Subcutaneous adipose tissue (tissue), 4 donors: ENCODE results near the gene KRTAP5-3. TPM values are rescaled to one million over a fixed set of nuclear protein-coding genes. Genes with fewer than 3 reads are reported as not detected.

ENCODE experiments used
- total RNA-seq, 4 donors: library from RNA; depleted of rRNA; stranded (reverse); fragments of >200 nt; gene quantifications; one replicate each; pipeline ENCODE4 v1.1.0, GENCODE V29; 2016
- TF ChIP-seq, protein P1 (sequence below): fragments of 450-650 bp; IDR thresholded peaks from one replicate; pipeline ENCODE4 v1.5.1; 2016; ENCODE audit warnings: low read depth, mild to moderate bottlenecking, control low read depth, antibody characterized with exemption, moderate library complexity

KRTAP5-3 gene
- total RNA-seq, 4 donors from 2014 or later: not detected

DNA sequence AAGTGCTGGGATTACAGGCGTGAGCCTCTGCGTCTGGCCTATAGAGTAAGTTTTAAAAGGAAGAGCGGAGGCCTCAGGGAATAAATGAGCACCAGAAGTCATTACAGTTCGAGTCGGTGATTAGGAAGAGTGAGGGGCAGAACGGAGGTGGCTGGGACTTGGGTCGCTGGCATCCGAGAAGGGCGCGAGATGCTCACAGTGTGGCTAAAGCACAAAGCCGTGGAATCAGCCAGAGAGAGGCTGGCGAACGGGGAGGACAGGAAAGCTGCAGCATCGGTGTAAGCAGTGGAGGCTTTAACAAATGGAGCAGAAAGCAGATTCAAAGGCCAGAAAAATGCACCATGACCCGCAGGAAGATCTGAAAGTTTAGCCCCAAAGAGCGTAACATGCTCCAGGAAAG lies 16.4 kb upstream of the KRTAP5-3 start:
- TF ChIP-seq, protein P1, sequence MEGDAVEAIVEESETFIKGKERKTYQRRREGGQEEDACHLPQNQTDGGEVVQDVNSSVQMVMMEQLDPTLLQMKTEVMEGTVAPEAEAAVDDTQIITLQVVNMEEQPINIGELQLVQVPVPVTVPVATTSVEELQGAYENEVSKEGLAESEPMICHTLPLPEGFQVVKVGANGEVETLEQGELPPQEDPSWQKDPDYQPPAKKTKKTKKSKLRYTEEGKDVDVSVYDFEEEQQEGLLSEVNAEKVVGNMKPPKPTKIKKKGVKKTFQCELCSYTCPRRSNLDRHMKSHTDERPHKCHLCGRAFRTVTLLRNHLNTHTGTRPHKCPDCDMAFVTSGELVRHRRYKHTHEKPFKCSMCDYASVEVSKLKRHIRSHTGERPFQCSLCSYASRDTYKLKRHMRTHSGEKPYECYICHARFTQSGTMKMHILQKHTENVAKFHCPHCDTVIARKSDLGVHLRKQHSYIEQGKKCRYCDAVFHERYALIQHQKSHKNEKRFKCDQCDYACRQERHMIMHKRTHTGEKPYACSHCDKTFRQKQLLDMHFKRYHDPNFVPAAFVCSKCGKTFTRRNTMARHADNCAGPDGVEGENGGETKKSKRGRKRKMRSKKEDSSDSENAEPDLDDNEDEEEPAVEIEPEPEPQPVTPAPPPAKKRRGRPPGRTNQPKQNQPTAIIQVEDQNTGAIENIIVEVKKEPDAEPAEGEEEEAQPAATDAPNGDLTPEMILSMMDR: no peak

DNA sequence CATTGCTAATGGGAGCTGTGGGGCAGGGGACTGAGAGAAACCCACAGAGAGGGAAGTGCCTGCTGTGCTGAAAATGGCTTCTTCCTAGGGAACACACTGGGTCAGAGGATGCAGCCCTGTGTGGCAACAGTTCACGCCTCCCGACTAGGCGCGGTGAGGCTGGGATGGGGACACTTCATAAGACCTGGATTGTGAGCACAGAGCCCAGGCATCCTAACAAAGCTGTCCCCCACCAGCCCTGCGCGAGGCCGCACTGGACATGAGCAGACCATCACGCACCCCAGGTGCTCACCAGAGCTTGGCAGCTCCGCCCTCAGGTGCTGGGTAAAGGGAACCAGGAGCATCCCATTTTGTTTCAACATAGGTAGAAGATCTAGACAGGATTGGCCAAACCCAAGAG lies 15.5 kb upstream of the KRTAP5-3 start:
- TF ChIP-seq, protein P1: no peak

DNA sequence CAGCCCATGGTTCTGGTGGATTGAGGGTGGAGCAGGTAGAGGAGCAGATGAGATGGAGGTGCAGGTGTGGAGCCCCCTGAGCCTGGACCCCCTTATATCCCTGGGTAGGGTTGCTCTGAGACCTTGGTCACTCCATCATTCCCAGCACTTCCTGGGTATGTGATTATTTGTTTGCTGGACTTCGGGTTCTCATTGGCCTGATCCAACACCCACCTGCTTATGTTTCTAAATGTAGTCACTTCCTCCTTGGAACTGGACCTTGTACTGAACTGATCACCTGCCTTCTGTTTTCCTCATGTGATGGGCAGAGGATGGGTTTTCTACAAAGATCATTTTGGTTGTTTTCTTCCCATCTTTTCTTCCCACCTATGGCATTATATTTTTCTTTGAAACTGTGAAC lies 13.8 kb upstream of the KRTAP5-3 start, which contains the start of gene KRTAP5-4:
Gene KRTAP5-4, minus strand, starts transcription at position 53 of the 400 bp plus-strand sequence. Its CDS starts 45 bp downstream, at position 8.
- TF ChIP-seq, protein P1: no peak

DNA sequence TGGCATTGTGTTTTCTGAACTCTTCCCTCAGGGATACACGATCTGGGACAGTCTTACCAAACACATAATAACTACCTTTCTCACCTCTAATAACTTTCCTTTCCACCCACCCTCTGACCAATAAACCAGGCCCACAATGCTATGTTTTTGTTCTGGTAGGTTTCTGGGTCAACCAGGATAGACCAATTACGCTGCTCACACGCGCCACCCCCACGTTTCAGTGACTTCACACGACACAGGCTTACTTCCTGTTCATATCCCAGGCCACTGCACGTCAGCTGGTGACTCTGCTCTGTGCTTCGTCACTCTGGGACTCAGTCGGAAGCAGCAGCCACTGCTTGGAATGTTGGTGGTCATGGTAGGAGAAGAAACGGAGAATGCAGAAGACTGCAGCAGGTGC lies 11.2 kb upstream of the KRTAP5-3 start:
- TF ChIP-seq, protein P1: no peak

DNA sequence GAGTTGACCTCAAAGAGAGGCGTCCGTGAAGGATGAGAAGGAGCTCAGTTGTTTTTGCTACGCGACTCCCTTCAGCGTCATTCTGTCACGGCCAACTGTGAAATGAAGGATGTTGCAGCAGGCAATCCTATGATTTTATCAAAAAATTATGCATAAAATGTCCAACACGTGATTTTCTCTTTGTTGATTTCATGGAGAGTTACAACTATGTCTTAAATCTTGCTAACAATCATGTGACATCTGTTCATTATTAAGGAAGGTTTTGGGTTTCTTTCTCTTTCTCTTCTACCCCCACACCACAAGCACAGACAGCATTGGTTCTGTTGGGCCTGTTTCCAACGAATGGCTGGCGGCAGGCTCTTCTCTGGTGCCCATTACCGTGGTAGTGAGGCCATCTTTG lies 10.0 kb upstream of the KRTAP5-3 start:
- TF ChIP-seq, protein P1: no peak

DNA sequence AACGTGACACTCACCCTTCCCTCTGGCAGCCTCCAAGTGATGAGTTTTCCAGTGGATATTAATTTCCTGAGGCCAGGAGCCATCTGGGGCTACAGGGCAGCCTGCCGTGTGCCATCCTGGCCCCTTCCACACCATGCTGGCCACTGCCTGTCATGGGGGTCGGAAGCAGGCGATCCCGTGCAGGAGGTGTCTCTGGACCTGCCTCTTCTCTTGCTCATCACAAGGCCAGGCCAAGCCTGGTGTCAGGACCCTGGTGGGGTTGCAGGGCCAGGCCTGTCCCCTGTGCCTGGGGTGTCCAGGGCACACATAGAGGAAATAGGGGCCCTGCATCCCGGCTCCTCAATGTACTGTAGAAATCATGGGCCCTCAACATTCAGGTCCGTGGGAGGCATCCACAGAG lies 3.6 kb downstream of the KRTAP5-3 start:
- TF ChIP-seq, protein P1: no peak

DNA sequence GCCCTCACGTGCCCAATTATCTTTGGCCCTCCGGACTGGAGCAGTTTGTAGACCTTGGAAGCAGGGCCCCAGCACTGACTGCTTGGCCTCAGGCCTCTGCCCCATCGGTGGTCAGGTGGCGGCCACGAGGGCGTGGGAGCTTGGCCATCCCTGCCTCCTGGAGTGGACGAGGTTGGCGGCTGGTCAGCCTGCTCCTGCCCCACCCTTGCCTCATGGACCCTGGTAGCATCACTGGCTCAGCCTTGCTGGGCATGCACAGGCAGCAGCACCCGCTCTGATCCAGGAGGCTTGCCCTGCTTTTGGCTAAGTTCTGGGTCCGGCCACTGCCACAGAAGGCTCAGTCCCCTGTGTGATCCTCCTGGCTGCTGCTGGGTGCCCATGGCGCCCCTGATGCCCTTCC lies 4.1 kb downstream of the KRTAP5-3 start:
- TF ChIP-seq, protein P1: no peak
